ENCODE results near the gene TSSK2.
"Not testable (repeated sequence)": the region's sequence is repeated elsewhere in the genome, so short reads cannot be mapped to it uniquely, and the experiment has no call there.

Gene TSSK2

DNA sequence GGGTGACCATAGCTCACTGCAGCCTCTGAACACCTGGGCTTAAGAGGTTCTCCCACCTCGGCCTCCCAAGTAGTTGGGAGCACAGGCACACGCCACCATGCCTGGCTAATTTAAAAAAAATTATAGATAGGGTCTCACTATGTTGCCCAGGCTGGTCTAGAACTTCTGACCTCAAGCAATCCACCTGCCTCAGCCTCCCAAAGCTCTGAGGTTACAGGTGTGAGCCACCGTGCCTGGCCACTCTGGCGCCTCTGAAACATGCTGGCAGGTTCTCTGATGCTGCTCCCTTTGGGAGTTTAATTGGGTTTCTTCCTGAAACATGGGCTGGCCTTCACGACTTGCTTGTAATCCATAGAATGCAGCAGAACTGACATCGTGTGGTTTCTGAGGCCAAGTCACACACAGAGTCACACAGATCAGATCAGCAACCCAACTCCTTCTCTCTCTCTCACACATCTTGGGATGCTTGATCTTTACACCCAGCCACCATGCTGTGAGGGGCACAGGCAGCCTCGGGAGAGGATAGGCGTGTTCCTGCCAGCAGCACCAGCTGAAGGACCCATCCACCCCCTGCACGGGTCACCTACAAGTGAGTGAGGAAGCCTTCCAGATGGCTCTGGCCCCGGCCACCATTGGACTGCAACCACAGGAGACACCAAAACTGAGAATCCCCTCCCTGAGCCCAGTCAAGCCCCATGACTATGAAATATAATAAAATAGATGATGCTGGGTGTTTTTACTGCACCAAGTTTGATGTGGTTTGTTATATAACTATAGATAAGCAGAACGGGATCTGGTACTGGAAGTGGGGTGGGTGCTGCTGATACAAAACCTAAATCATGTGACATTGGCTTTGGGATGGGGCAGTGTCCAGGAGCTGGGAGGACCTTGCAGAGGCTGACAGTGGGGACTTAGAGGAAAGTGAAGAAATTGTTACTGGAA is 22.1 kb downstream of the TSSK2 start:
- H3K4me1 ChIP-seq (ENCODE audit: control insufficient read depth, insufficient read depth, low read length, poor library complexity, severe bottlenecking), result no peaks in the 10 kb centered on the region
- WGBS, 2 experiments (ENCODE audit: insufficient coverage in 2 of 2), result 60 to 62% methylated on average over 8 to 9 of the region's 11 CpGs

DNA sequence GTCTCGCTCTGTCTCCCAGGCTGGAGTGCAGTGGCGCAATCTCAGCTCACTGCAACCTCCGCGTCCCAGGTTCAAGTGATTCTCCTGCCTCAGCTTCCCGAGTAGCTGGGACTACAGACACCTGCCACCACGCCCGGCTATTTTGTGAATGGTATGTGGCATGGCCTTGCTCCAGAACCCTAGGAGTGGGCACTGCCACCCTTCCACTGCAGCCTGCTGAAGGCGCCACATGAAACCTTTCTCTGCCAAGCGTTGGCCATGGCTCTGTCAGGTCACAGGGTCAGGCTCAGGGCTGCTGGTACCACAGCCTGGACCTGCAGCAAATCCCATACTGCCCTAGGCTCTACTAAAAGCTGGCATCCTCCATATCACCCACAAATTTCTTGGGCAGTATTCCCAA is 25.0 kb downstream of the TSSK2 start:
- H3K27ac ChIP-seq (ENCODE audit: low read depth, low read length, severe bottlenecking); H3K4me1 ChIP-seq (ENCODE audit: control insufficient read depth, insufficient read depth, low read length, poor library complexity, severe bottlenecking); H3K4me3 ChIP-seq (ENCODE audit: extremely low read depth, insufficient read depth, low read length, poor library complexity, severe bottlenecking); H3K9me3 ChIP-seq (ENCODE audit: control insufficient read depth, low read length); H3K36me3 ChIP-seq (ENCODE audit: control insufficient read depth, insufficient read depth, low read length): not testable (repeated sequence)
- 84 to 95% methylated on average over 4 to 9 of the region's 9 CpGs for WGBS, 2 experiments (ENCODE audit: insufficient coverage in 2 of 2)

More for the DNA sequence above, 22.1 kb downstream of the TSSK2 start:
- H3K4me3 ChIP-seq (ENCODE audit: extremely low read depth, insufficient read depth, low read length, poor library complexity, severe bottlenecking), result no peak overlapping the region
- no peak overlapping the region for H3K27ac ChIP-seq (ENCODE audit: low read depth, low read length, severe bottlenecking)
- H3K9me3 ChIP-seq (ENCODE audit: control insufficient read depth, low read length), result no peaks in the 10 kb centered on the region
- no peaks in the 10 kb centered on the region for H3K36me3 ChIP-seq (ENCODE audit: control insufficient read depth, insufficient read depth, low read length)

DNA sequence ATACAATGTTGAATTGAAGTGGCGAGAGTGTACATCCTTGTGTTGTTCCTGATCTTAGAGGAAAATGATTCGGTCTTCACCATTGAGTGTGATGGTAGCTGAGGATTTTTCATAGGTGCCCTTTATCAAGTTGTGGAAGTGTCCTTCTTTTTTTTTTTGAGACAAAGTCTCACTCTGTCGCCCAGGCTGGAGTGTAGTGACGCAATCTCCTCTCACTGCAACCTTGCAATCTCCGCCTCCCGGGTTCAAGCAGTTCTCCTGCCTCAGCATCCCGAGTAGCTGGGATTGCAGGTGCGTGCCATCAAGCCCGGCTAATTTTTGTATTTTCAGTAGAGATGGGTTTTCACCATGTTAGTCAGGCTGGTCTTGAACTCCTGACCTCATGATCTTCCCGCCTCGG is 27.5 kb downstream of the TSSK2 start:
- H3K36me3 ChIP-seq (ENCODE audit: control insufficient read depth, insufficient read depth, low read length); H3K4me3 ChIP-seq (ENCODE audit: extremely low read depth, insufficient read depth, low read length, poor library complexity, severe bottlenecking); H3K4me1 ChIP-seq (ENCODE audit: control insufficient read depth, insufficient read depth, low read length, poor library complexity, severe bottlenecking); H3K27ac ChIP-seq (ENCODE audit: low read depth, low read length, severe bottlenecking); H3K9me3 ChIP-seq (ENCODE audit: control insufficient read depth, low read length): not testable (repeated sequence)
- WGBS, 2 experiments (ENCODE audit: insufficient coverage in 2 of 2), result 91 to 97% methylated on average over 7 to 10 of the region's 11 CpGs

DNA sequence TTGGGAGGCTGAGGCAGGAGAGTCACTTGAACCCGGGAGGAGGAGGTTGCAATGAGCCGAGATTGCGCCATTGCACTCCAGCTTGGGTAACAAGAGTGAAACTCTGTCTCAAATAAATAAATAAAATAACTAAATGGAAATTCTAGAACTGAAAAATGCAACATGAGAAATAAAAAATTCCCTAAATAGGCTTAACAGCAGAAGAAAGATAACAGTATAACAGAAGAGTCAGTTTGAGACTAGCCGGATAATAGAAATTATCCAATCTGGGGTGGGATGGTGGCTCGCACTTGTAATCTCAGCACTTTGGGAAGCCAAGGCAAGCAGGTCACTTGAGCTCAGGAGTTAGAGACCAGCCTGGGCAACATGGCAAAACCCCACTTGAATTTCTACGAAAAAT is 33.3 kb downstream of the TSSK2 start:
- no peak overlapping the region for H3K27ac ChIP-seq (ENCODE audit: low read depth, low read length, severe bottlenecking)
- peaks cover 4% of the 10 kb centered on the region for H3K4me1 ChIP-seq (ENCODE audit: control insufficient read depth, insufficient read depth, low read length, poor library complexity, severe bottlenecking)
- no peaks in the 10 kb centered on the region for H3K36me3 ChIP-seq (ENCODE audit: control insufficient read depth, insufficient read depth, low read length)
- 85 to 86% methylated on average over 2 to 3 of the region's 6 CpGs for WGBS, 2 experiments (ENCODE audit: insufficient coverage in 2 of 2)
- H3K9me3 ChIP-seq (ENCODE audit: control insufficient read depth, low read length), result no peaks in the 10 kb centered on the region
- no peak overlapping the region for H3K4me3 ChIP-seq (ENCODE audit: extremely low read depth, insufficient read depth, low read length, poor library complexity, severe bottlenecking)

DNA sequence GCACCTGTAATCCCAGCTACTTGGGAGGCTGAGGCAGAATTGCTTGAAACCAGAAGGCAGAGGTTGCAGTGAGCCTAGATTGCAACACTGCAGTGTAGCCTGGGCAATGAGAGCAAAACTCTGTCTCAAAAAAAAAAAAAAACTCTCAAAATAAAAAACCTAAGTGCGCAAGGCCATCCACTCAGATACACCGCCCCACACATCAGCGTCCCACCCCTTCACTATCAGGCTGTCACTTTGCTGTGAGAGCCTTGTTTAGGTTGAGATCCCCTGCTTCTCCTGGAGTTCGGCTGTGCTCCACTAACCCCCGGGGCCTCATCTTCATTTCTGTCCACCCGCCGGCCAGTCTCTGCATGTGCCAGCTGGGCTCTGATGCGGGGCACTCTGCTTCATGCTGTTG is 35.3 kb downstream of the TSSK2 start:
- WGBS, 2 experiments (ENCODE audit: insufficient coverage in 2 of 2), result 78 to 87% methylated on average over 7 to 8 of the region's 8 CpGs
- Histone ChIP-seq H3K4me3 (ENCODE audit: extremely low read depth, insufficient read depth, low read length, poor library complexity, severe bottlenecking) (no peak overlapping the region), H3K9me3 (ENCODE audit: control insufficient read depth, low read length) (no peaks in the 10 kb centered on the region), H3K4me1 (ENCODE audit: control insufficient read depth, insufficient read depth, low read length, poor library complexity, severe bottlenecking) (peaks cover 8% of the 10 kb centered on the region), H3K27ac (ENCODE audit: low read depth, low read length, severe bottlenecking) (no peak overlapping the region), H3K36me3 (ENCODE audit: control insufficient read depth, insufficient read depth, low read length) (no peaks in the 10 kb centered on the region)

DNA sequence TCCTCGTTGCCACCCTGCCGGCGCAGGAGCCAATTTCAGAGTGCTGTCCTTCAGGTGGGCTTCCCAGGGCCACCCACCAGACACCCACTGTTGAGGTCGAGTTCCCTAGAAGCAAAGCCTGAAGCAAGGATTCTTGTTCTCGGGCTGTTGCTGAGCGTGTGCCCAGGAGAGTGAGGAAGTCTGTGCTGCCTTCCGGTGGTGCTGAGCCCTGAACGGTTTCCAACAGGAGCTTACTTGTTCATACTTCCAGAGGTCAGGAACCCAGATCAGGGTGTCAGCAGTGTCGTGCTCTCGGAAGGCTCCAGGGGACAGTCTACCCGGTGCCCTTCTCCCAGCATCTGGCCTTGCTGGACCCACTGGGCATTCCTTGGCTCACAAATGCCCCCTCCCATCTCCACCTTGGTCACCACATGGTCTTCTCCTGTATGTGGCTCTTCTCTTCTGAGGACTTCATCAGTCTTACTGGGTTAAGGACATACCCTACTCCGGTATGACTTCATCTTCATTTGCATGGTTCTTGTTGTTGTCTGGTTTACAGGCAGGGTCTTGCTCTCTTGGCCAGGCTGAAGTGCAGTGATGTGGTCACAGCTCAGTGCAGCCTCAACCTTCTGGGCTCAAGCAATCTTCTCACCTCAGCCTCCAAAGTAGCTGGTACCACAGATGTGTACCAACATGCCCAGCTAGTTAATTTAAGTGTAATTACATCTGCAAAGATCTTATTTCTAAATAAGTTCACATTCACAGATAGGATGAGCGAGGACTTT is 36.2 kb downstream of the TSSK2 start:
- Histone ChIP-seq H3K27ac (ENCODE audit: low read depth, low read length, severe bottlenecking) (no peak overlapping the region), H3K4me1 (ENCODE audit: control insufficient read depth, insufficient read depth, low read length, poor library complexity, severe bottlenecking) (peaks cover 8% of the 10 kb centered on the region), H3K9me3 (ENCODE audit: control insufficient read depth, low read length) (no peaks in the 10 kb centered on the region), H3K36me3 (ENCODE audit: control insufficient read depth, insufficient read depth, low read length) (no peaks in the 10 kb centered on the region), H3K4me3 (ENCODE audit: extremely low read depth, insufficient read depth, low read length, poor library complexity, severe bottlenecking) (no peak overlapping the region)
- WGBS, 2 experiments (ENCODE audit: insufficient coverage in 2 of 2), result 72 to 73% methylated on average over 12 of the region's 13 CpGs

DNA sequence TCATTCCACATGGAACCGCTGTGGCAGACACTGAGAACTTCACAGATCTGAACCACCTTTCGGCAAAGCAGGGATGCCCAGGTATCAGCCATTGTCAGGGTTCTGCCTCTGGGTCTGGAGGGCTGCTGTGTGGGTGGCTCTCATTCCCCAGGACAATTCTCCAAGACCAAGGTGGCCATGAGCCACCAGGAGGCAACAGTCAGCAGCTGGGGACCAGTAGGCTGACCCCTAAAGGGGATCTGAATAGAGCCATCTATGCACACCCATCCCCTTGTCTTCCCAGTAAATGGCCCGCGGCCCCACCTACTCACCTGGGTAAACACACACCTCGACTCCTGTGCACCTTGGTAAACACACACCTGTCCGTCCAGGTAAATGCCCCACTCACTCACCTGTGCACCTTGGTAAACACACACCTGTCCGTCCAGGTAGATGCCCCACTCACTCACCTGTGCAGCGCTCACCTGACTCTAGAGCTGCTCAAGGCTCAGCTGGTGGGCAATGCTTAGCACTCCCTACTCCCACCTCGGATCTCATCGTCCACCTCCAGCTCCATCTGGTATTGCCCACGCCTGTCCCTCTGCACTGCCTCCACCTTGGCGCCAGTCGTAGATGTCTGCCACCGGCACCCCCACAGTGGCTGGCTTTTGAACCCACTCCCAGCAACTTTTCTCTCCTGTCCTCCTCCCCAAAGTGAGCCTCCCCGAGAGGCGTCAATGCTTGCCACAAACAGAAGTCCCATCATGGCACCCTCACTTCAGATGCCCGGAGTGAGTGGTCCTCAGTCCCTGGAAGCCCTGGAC is 37.2 kb downstream of the TSSK2 start:
- Histone ChIP-seq H3K4me3 (ENCODE audit: extremely low read depth, insufficient read depth, low read length, poor library complexity, severe bottlenecking) (no peak overlapping the region), H3K27ac (ENCODE audit: low read depth, low read length, severe bottlenecking) (no peak overlapping the region), H3K36me3 (ENCODE audit: control insufficient read depth, insufficient read depth, low read length) (no peaks in the 10 kb centered on the region), H3K9me3 (ENCODE audit: control insufficient read depth, low read length) (no peaks in the 10 kb centered on the region), H3K4me1 (ENCODE audit: control insufficient read depth, insufficient read depth, low read length, poor library complexity, severe bottlenecking) (peaks cover 17% of the 10 kb centered on the region)
- WGBS, 2 experiments (ENCODE audit: insufficient coverage in 2 of 2), result 73 to 74% methylated on average over 14 to 17 of the region's 17 CpGs

DNA sequence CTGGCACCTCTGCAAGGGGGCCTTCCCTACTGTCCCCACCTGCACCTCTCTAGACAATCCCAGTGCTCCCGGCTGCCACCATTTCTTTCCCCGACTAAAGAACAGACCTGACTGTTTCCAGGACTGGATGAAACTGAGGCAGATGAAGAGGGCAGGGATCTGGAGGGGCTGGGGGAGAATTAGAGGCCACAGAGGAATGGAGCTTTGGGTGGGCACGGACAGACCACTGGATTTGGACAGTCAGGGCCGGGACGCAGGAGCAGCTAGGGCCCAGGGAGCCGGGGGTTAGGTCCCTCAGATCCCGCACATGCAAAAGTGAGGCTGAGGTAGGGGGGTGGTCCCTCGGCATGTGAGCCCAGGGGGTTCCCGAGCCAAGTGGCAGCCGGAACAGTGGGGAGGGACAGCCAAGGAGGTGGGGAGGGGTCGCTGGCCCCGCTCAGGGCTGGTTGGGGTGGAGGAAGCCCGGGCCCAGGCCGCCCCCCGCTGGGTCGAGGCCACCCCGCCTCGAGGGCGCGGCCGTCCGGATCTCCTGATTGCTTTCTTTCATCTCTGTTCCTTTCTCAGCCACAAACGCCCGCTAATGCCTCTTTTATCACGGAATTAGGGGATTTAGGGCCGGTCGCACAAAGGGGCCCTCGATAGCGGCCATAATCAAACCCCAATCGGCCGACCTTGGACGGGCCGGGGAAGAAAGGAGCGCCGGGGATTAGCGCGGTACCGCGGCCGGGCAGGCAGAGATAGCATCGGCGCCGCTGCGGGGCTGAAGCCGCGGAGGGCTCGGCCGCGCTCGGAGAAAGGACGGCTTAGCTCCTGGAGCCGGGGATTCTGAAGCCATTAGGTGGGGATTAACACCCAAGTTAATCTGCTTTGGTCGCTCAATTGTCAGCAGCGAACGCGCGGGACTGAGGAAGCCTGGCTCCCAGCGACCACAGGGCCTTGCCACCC is 38.2 kb downstream of the TSSK2 start:
- H3K27ac ChIP-seq (ENCODE audit: low read depth, low read length, severe bottlenecking), result no peak overlapping the region
- H3K36me3 ChIP-seq (ENCODE audit: control insufficient read depth, insufficient read depth, low read length), result peaks cover 8% of the 10 kb centered on the region
- H3K9me3 ChIP-seq (ENCODE audit: control insufficient read depth, low read length), result no peaks in the 10 kb centered on the region
- WGBS, 2 experiments (ENCODE audit: insufficient coverage in 2 of 2), result 14 to 19% methylated on average over 53 to 55 of the region's 58 CpGs
- peak overlapping the region; percentile 11 for H3K4me3 ChIP-seq (ENCODE audit: extremely low read depth, insufficient read depth, low read length, poor library complexity, severe bottlenecking)
- peaks cover 25% of the 10 kb centered on the region for H3K4me1 ChIP-seq (ENCODE audit: control insufficient read depth, insufficient read depth, low read length, poor library complexity, severe bottlenecking)

DNA sequence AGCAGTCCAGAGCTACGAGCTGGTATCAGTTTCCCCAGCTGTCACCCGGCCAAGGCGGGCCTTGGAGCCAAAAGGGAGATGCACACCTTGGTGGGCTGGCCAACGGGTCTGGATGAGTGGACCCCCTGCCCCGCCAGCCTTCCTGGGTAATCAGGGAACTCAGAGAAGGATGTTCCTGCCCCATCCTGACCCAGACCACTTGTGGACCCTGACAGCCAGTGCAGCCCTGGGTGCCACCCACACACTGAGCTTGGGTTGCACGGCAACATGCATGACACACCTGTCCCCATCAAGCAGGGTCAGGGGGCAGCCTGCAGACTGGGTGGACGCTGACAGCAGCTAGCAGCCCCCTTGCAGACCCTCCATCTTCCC is 38.8 kb downstream of the TSSK2 start:
- peaks cover 32% of the 10 kb centered on the region for H3K4me1 ChIP-seq (ENCODE audit: control insufficient read depth, insufficient read depth, low read length, poor library complexity, severe bottlenecking)
- peaks cover 13% of the 10 kb centered on the region for H3K36me3 ChIP-seq (ENCODE audit: control insufficient read depth, insufficient read depth, low read length)
- H3K27ac ChIP-seq (ENCODE audit: low read depth, low read length, severe bottlenecking), result no peak overlapping the region
- WGBS, 2 experiments (ENCODE audit: insufficient coverage in 2 of 2), result 80 to 89% methylated on average over 6 to 7 of the region's 7 CpGs
- no peak overlapping the region for H3K4me3 ChIP-seq (ENCODE audit: extremely low read depth, insufficient read depth, low read length, poor library complexity, severe bottlenecking)
- no peaks in the 10 kb centered on the region for H3K9me3 ChIP-seq (ENCODE audit: control insufficient read depth, low read length)

Measured in mesodermal cell (in vitro differentiated cells).